ENCODE measurements around the gene CSTPP1.
"Not testable (repeated sequence)": the region's sequence is repeated elsewhere in the genome, so short reads cannot be mapped to it uniquely, and the experiment has no call there.

CSTPP1 gene

GRCh38 chr11:47096871-47097270 is 160.3 kb downstream of the CSTPP1 start:
- not testable (repeated sequence) for DNase-seq (ENCODE audit: low read depth in 2 of 2, low spot score in 1 of 2)

GRCh38 chr11:47098223-47098622 is 161.7 kb downstream of the CSTPP1 start:
- not testable (repeated sequence) for DNase-seq (ENCODE audit: low read depth in 2 of 2, low spot score in 1 of 2)

- no peak for DNase-seq (ENCODE audit: low read depth in 2 of 2, low spot score in 1 of 2)
Measured at GRCh38 chr11:47099214-47099917, 162.8 kb downstream of the CSTPP1 start.

GRCh38 chr11:47099918-47100315 is 163.4 kb downstream of the CSTPP1 start:
- DNase-seq (ENCODE audit: low read depth in 2 of 2, low spot score in 1 of 2) = no peak

GRCh38 chr11:47101406-47101805 is 164.8 kb downstream of the CSTPP1 start:
- DNase-seq (ENCODE audit: low read depth in 2 of 2, low spot score in 1 of 2) = no peak

GRCh38 chr11:47104261-47104950 is 167.8 kb downstream of the CSTPP1 start:
- no peak for DNase-seq (ENCODE audit: low read depth in 2 of 2, low spot score in 1 of 2)

- no peak for DNase-seq (ENCODE audit: low read depth in 2 of 2, low spot score in 1 of 2)
Measured at GRCh38 chr11:47105541-47105940, 169.0 kb downstream of the CSTPP1 start.

- DNase-seq (ENCODE audit: low read depth in 2 of 2, low spot score in 1 of 2) = no peak
Measured at GRCh38 chr11:47105974-47106373, 169.4 kb downstream of the CSTPP1 start.

- no peak for DNase-seq (ENCODE audit: low read depth in 2 of 2, low spot score in 1 of 2)
Measured at GRCh38 chr11:47106798-47107411, 170.3 kb downstream of the CSTPP1 start.

- DNase-seq (ENCODE audit: low read depth in 2 of 2, low spot score in 1 of 2) = no peak
Measured at GRCh38 chr11:47107744-47108143, 171.2 kb downstream of the CSTPP1 start.

- DNase-seq (ENCODE audit: low read depth in 2 of 2, low spot score in 1 of 2) = no peak
Measured at GRCh38 chr11:47108214-47108613, 171.7 kb downstream of the CSTPP1 start.

GRCh38 chr11:47109051-47109726 is 172.6 kb downstream of the CSTPP1 start:
- DNase-seq (ENCODE audit: low read depth in 2 of 2, low spot score in 1 of 2) = no peak

- no peak for DNase-seq (ENCODE audit: low read depth in 2 of 2, low spot score in 1 of 2)
Measured at GRCh38 chr11:47109727-47110246, 173.2 kb downstream of the CSTPP1 start.

- no peak for DNase-seq (ENCODE audit: low read depth in 2 of 2, low spot score in 1 of 2)
Measured at GRCh38 chr11:47111318-47111804, 174.8 kb downstream of the CSTPP1 start.

GRCh38 chr11:47112941-47113340 is 176.4 kb downstream of the CSTPP1 start:
- DNase-seq (ENCODE audit: low read depth in 2 of 2, low spot score in 1 of 2) = not testable (repeated sequence)

- DNase-seq (ENCODE audit: low read depth in 2 of 2, low spot score in 1 of 2) = not testable (repeated sequence)
Measured at GRCh38 chr11:47118958-47119688, 182.6 kb downstream of the CSTPP1 start.

- DNase-seq (ENCODE audit: low read depth in 2 of 2, low spot score in 1 of 2) = no peak
Measured at GRCh38 chr11:47121056-47121455, 184.5 kb downstream of the CSTPP1 start.

- DNase-seq (ENCODE audit: low read depth in 2 of 2, low spot score in 1 of 2) = no peak
Measured at GRCh38 chr11:47121731-47122130, 185.2 kb downstream of the CSTPP1 start.

- DNase-seq (ENCODE audit: low read depth in 2 of 2, low spot score in 1 of 2) = no peak
Measured at GRCh38 chr11:47123094-47123493, 186.5 kb downstream of the CSTPP1 start.

- DNase-seq (ENCODE audit: low read depth in 2 of 2, low spot score in 1 of 2) = no peak
Measured at GRCh38 chr11:47124675-47125074, 188.1 kb downstream of the CSTPP1 start.

- no peak for DNase-seq (ENCODE audit: low read depth in 2 of 2, low spot score in 1 of 2)
Measured at GRCh38 chr11:47125083-47125482, 188.5 kb downstream of the CSTPP1 start.

Data from stimulated activated CD8-positive, alpha-beta memory T cell treated with anti-CD3 and anti-CD28 coated beads, Interleukin-4, amount 100 ng/mL, for 4 hours (primary cell).